ENCODE results near the gene PGK1.
A peak's percentile ranks its signal among the peaks of the same experiment; 100 is the strongest.
"Not testable (repeated sequence)": the region's sequence is repeated elsewhere in the genome, so short reads cannot be mapped to it uniquely, and the experiment has no call there.

PGK1 gene

GRCh38 chrX:78119521-78120227, 15.6 kb downstream of the PGK1 start:
- H3K4me1 ChIP-seq (ENCODE audit: insufficient read depth, low read length): no peaks in the 10 kb centered on the region
- H3K9me3 ChIP-seq (ENCODE audit: insufficient read depth, low read depth, low read length): no peaks in the 10 kb centered on the region
- H3K36me3 ChIP-seq (ENCODE audit: insufficient read depth, low read depth, low read length): peaks cover 100% of the 10 kb centered on the region
- no peak overlapping the region for H3K27ac ChIP-seq (ENCODE audit: low read length)
- no peaks in the 10 kb centered on the region for H3K27me3 ChIP-seq (ENCODE audit: insufficient read depth, low read length)
- no peak overlapping the region for H3K9ac ChIP-seq (ENCODE audit: low read depth, low read length)
- H3K4me3 ChIP-seq (ENCODE audit: low read length): no peak overlapping the region

- Histone ChIP-seq H3K9ac (ENCODE audit: low read depth, low read length) (no peak overlapping the region), H3K36me3 (ENCODE audit: insufficient read depth, low read depth, low read length) (peaks cover 99% of the 10 kb centered on the region), H3K4me1 (ENCODE audit: insufficient read depth, low read length) (no peaks in the 10 kb centered on the region), H3K27ac (ENCODE audit: low read length) (no peak overlapping the region), H3K9me3 (ENCODE audit: insufficient read depth, low read depth, low read length) (no peaks in the 10 kb centered on the region), H3K4me3 (ENCODE audit: low read length) (no peak overlapping the region), H3K27me3 (ENCODE audit: insufficient read depth, low read length) (no peaks in the 10 kb centered on the region)
Measured at GRCh38 chrX:78123190-78123589, 19.1 kb downstream of the PGK1 start.

DNA sequence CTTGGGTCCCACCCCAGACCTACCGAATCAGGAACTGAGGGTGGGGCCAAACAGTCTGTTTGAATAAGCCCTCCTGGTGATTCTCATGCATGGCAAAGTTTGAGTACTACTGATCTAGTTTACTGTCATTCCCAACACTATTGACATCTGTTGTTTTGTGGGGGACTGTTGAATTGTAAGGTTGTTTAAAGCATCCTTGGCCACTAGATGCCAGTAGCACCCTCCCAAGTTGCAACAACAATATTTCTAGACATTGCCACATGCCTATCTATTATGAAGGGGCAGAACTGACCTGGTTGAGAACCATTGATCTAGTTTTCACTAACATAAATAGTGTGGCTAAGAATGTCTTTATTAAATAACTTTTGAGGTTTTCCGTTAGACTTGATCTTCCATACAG, 20.3 kb downstream of the PGK1 start:
- H3K36me3 ChIP-seq (ENCODE audit: insufficient read depth, low read depth, low read length): peaks cover 95% of the 10 kb centered on the region
- no peaks in the 10 kb centered on the region for H3K4me1 ChIP-seq (ENCODE audit: insufficient read depth, low read length)
- no peak overlapping the region for H3K4me3 ChIP-seq (ENCODE audit: low read length)
- no peaks in the 10 kb centered on the region for H3K9me3 ChIP-seq (ENCODE audit: insufficient read depth, low read depth, low read length)
- H3K27ac ChIP-seq (ENCODE audit: low read length): no peak overlapping the region
- H3K27me3 ChIP-seq (ENCODE audit: insufficient read depth, low read length): no peaks in the 10 kb centered on the region
- H3K9ac ChIP-seq (ENCODE audit: low read depth, low read length): no peak overlapping the region

- H3K9me3 ChIP-seq (ENCODE audit: insufficient read depth, low read depth, low read length): no peaks in the 10 kb centered on the region
- no peaks in the 10 kb centered on the region for H3K4me1 ChIP-seq (ENCODE audit: insufficient read depth, low read length)
- H3K27me3 ChIP-seq (ENCODE audit: insufficient read depth, low read length): no peaks in the 10 kb centered on the region
- no peak overlapping the region for H3K9ac ChIP-seq (ENCODE audit: low read depth, low read length)
- H3K4me3 ChIP-seq (ENCODE audit: low read length): no peak overlapping the region
- peaks cover 94% of the 10 kb centered on the region for H3K36me3 ChIP-seq (ENCODE audit: insufficient read depth, low read depth, low read length)
- no peak overlapping the region for H3K27ac ChIP-seq (ENCODE audit: low read length)
Measured at GRCh38 chrX:78125148-78125547, 21.1 kb downstream of the PGK1 start.

GRCh38 chrX:78125781-78126180, 21.7 kb downstream of the PGK1 start:
- not testable (repeated sequence) for H3K4me3 ChIP-seq (ENCODE audit: low read length); H3K27ac ChIP-seq (ENCODE audit: low read length); H3K4me1 ChIP-seq (ENCODE audit: insufficient read depth, low read length); H3K9me3 ChIP-seq (ENCODE audit: insufficient read depth, low read depth, low read length); H3K27me3 ChIP-seq (ENCODE audit: insufficient read depth, low read length); H3K9ac ChIP-seq (ENCODE audit: low read depth, low read length)
- H3K36me3 ChIP-seq (ENCODE audit: insufficient read depth, low read depth, low read length): peaks cover 94% of the 10 kb centered on the region

DNA sequence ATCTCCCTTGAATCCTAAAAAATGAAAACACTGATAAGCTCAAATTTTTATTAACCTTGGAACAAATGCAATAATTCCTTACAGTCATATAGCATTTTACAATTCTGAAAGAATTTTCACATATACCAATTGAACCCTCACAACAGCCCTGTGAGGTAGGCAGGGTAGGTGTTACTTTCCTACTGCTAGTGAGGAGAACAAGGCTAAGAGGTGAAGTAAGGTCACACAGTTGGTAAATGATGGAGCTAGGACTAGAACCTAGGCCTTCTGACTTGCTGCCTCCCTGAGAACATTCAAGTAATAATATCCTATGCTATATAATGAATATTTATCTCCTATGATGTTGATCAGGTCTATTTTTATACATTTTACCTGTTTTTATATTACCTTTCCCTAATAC, 25.7 kb downstream of the PGK1 start:
- no peaks in the 10 kb centered on the region for H3K4me1 ChIP-seq (ENCODE audit: insufficient read depth, low read length)
- no peak overlapping the region for H3K27ac ChIP-seq (ENCODE audit: low read length)
- no peak overlapping the region for H3K4me3 ChIP-seq (ENCODE audit: low read length)
- peaks cover 70% of the 10 kb centered on the region for H3K36me3 ChIP-seq (ENCODE audit: insufficient read depth, low read depth, low read length)
- no peaks in the 10 kb centered on the region for H3K27me3 ChIP-seq (ENCODE audit: insufficient read depth, low read length)
- no peaks in the 10 kb centered on the region for H3K9me3 ChIP-seq (ENCODE audit: insufficient read depth, low read depth, low read length)
- no peak overlapping the region for H3K9ac ChIP-seq (ENCODE audit: low read depth, low read length)

- Histone ChIP-seq H3K9ac (ENCODE audit: low read depth, low read length) (no peak overlapping the region), H3K27me3 (ENCODE audit: insufficient read depth, low read length) (no peaks in the 10 kb centered on the region), H3K36me3 (ENCODE audit: insufficient read depth, low read depth, low read length) (peaks cover 64% of the 10 kb centered on the region), H3K4me3 (ENCODE audit: low read length) (no peak overlapping the region), H3K4me1 (ENCODE audit: insufficient read depth, low read length) (no peaks in the 10 kb centered on the region), H3K9me3 (ENCODE audit: insufficient read depth, low read depth, low read length) (no peaks in the 10 kb centered on the region), H3K27ac (ENCODE audit: low read length) (no peak overlapping the region)
Measured at GRCh38 chrX:78130396-78130795, 26.3 kb downstream of the PGK1 start.

GRCh38 chrX:78131117-78131516, 27.1 kb downstream of the PGK1 start:
- no peak overlapping the region for H3K27ac ChIP-seq (ENCODE audit: low read length)
- no peak overlapping the region for H3K9ac ChIP-seq (ENCODE audit: low read depth, low read length)
- peaks cover 64% of the 10 kb centered on the region for H3K36me3 ChIP-seq (ENCODE audit: insufficient read depth, low read depth, low read length)
- no peaks in the 10 kb centered on the region for H3K4me1 ChIP-seq (ENCODE audit: insufficient read depth, low read length)
- H3K4me3 ChIP-seq (ENCODE audit: low read length): no peak overlapping the region
- no peaks in the 10 kb centered on the region for H3K9me3 ChIP-seq (ENCODE audit: insufficient read depth, low read depth, low read length)
- H3K27me3 ChIP-seq (ENCODE audit: insufficient read depth, low read length): no peaks in the 10 kb centered on the region

GRCh38 chrX:78133238-78133960, 29.4 kb downstream of the PGK1 start:
- Histone ChIP-seq H3K9me3 (ENCODE audit: insufficient read depth, low read depth, low read length) (no peaks in the 10 kb centered on the region), H3K27ac (ENCODE audit: low read length) (no peak overlapping the region), H3K4me3 (ENCODE audit: low read length) (no peak overlapping the region), H3K36me3 (ENCODE audit: insufficient read depth, low read depth, low read length) (peaks cover 51% of the 10 kb centered on the region; the same call in 1 of the 2 replicates), H3K27me3 (ENCODE audit: insufficient read depth, low read length) (no peaks in the 10 kb centered on the region), H3K9ac (ENCODE audit: low read depth, low read length) (no peak overlapping the region), H3K4me1 (ENCODE audit: insufficient read depth, low read length) (no peaks in the 10 kb centered on the region)

DNA sequence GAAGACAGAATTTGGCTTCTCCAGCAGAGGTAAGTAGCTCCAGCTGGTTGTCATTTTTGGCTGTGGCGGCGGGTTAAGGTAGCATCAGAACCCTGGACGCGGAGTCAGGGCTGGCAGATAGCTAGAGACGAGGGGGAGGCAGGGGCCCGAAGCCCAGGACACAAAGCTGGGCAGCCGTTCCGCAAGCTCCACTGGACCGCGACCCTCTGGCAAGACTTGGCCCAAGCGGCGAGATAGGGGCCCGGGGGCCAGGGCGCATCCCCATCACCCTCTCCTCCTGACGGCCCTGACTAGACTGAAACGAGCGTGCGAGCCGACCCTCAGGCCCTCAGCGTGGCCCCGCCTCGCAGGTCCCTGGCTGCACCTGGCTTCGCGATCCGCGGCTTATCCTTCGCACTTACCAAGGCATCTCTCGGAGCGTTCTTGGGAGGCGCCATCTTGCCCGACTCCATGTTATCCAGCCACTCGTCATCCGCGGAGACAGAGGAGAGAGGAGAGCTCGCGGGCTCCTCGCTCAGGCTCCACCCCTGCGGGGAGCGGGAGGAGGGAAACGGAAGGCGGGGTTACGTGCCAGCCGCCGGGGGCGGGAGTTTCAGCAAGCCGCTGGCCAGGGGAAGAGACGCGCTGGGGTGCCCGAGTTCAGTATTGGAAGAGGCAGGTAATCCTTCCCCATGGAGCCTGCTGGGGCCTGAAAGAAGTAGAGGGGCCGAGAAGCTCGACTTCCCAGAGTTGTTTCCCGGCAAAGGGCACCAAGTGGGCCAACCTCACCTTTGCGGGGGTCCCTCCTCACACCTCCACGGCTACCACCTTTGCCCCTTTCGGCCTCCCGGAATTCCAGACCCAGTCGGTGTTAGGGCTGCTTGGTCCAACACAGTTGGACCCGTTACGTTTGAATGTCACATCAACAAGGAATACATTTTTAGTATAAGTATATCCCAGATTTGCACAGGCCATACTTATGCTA, 35.4 kb downstream of the PGK1 start, which contains the start of gene TAF9B:
TSS of gene TAF9B (minus strand) at position 491 of the 964 bp plus-strand sequence. CDS start at position 452, 39 bp downstream.
- Histone ChIP-seq H3K9me3 (ENCODE audit: insufficient read depth, low read depth, low read length) (no peaks in the 10 kb centered on the region), H3K9ac (ENCODE audit: low read depth, low read length) (peak within 1 kb of the TSS; percentile 83; the same call in 1 of the 2 replicates), H3K27me3 (ENCODE audit: insufficient read depth, low read length) (no peaks in the 10 kb centered on the region), H3K4me3 (ENCODE audit: low read length) (peak within 1 kb of the TSS; percentile 81), H3K36me3 (ENCODE audit: insufficient read depth, low read depth, low read length) (peaks cover 16% of the 10 kb centered on the region; the same call in 1 of the 2 replicates), H3K27ac (ENCODE audit: low read length) (no peak within 1 kb of the TSS), H3K4me1 (ENCODE audit: insufficient read depth, low read length) (no peaks in the 10 kb centered on the region)

GRCh38 chrX:78140206-78140605, 36.2 kb downstream of the PGK1 start:
- Histone ChIP-seq H3K27ac (ENCODE audit: low read length) (no peak overlapping the region), H3K4me3 (ENCODE audit: low read length) (no peak overlapping the region), H3K9ac (ENCODE audit: low read depth, low read length) (no peak overlapping the region), H3K9me3 (ENCODE audit: insufficient read depth, low read depth, low read length) (no peaks in the 10 kb centered on the region), H3K4me1 (ENCODE audit: insufficient read depth, low read length) (no peaks in the 10 kb centered on the region), H3K27me3 (ENCODE audit: insufficient read depth, low read length) (no peaks in the 10 kb centered on the region), H3K36me3 (ENCODE audit: insufficient read depth, low read depth, low read length) (peaks cover 16% of the 10 kb centered on the region; the same call in 1 of the 2 replicates)
